Duodenal mucosa (tissue), 2 donors: Measurements from ENCODE around the gene USP13.

Source experiments
- H3K27ac ChIP-seq: one replicate; pipeline ENCODE4 v1.7.0; 2013; ENCODE audit warnings: low read depth, low read length
- H3K27me3 ChIP-seq, 2 donors: one replicate each; pipeline ENCODE4 v1.7.0; 2013; ENCODE audit warnings: low read length in 2 of 2, control low read depth in 1 of 2; ENCODE audit not compliant: insufficient read depth in 2 of 2, control insufficient read depth in 1 of 2
- H3K36me3 ChIP-seq, 2 donors: one replicate each; pipeline ENCODE4 v1.7.0; 2013; ENCODE audit warnings: low read length in 2 of 2, control low read depth in 1 of 2; ENCODE audit not compliant: insufficient read depth in 2 of 2, control insufficient read depth in 1 of 2
- H3K4me1 ChIP-seq, 2 donors: one replicate each; pipeline ENCODE4 v1.7.0; 2013; ENCODE audit warnings: low read length in 2 of 2, control low read depth in 1 of 2; ENCODE audit not compliant: insufficient read depth in 2 of 2, control insufficient read depth in 1 of 2
- H3K4me3 ChIP-seq, 2 donors: one replicate each; pipeline ENCODE4 v1.7.0; 2013; ENCODE audit warnings: low read length in 2 of 2, low read depth in 1 of 2
- H3K9ac ChIP-seq, 2 donors: one replicate each; pipeline ENCODE4 v1.7.0; 2013; ENCODE audit warnings: low read length in 2 of 2, low read depth in 1 of 2
- H3K9me3 ChIP-seq, 2 donors: one replicate each; pipeline ENCODE4 v1.7.0; 2013; ENCODE audit warnings: low read length in 2 of 2, control low read depth in 1 of 2; ENCODE audit not compliant: control insufficient read depth in 1 of 2

The USP13 gene

GRCh38 chr3:179744667-179745066 is 91.8 kb downstream of the USP13 start:
- no peak overlapping the region for H3K4me3 ChIP-seq
- H3K27ac ChIP-seq, result no peak overlapping the region
- no peaks in the 10 kb centered on the region for H3K9me3 ChIP-seq
- H3K9ac ChIP-seq, result no peak overlapping the region
- H3K4me1 ChIP-seq, result no peaks in the 10 kb centered on the region
- peaks cover 0 to 4% of the 10 kb centered on the region in 2 donors for H3K36me3 ChIP-seq
- H3K27me3 ChIP-seq, result no peaks in the 10 kb centered on the region

GRCh38 chr3:179745079-179745478 is 92.2 kb downstream of the USP13 start:
- Histone ChIP-seq H3K27ac (no peak overlapping the region), H3K4me3 (no peak overlapping the region), H3K9ac (no peak overlapping the region), H3K9me3 (no peaks in the 10 kb centered on the region), H3K27me3 (no peaks in the 10 kb centered on the region), H3K36me3 (peaks cover 0 to 4% of the 10 kb centered on the region in 2 donors), H3K4me1 (no peaks in the 10 kb centered on the region)

- no peaks in the 10 kb centered on the region for H3K27me3 ChIP-seq
- H3K9ac ChIP-seq, result no peak overlapping the region
- no peak overlapping the region for H3K4me3 ChIP-seq
- H3K4me1 ChIP-seq, result no peaks in the 10 kb centered on the region
- H3K27ac ChIP-seq, result no peak overlapping the region
- H3K9me3 ChIP-seq, result no peaks in the 10 kb centered on the region
- H3K36me3 ChIP-seq, result peaks cover 0 to 4% of the 10 kb centered on the region in 2 donors
Measured at GRCh38 chr3:179745716-179746115, 92.9 kb downstream of the USP13 start.

- Histone ChIP-seq H3K9ac (no peak overlapping the region), H3K27ac (no peak overlapping the region), H3K4me1 (no peaks in the 10 kb centered on the region), H3K27me3 (no peaks in the 10 kb centered on the region), H3K4me3 (no peak overlapping the region), H3K36me3 (peaks cover 0 to 4% of the 10 kb centered on the region in 2 donors), H3K9me3 (no peaks in the 10 kb centered on the region)
Measured at GRCh38 chr3:179750720-179751328, 98.0 kb downstream of the USP13 start.

- Histone ChIP-seq H3K27me3 (no peaks in the 10 kb centered on the region), H3K27ac (no peak overlapping the region), H3K4me1 (no peaks in the 10 kb centered on the region), H3K9ac (no peak overlapping the region), H3K4me3 (no peak overlapping the region), H3K9me3 (no peaks in the 10 kb centered on the region), H3K36me3 (peaks cover 5 to 6% of the 10 kb centered on the region in 2 donors)
Measured at GRCh38 chr3:179760944-179761343, 108.1 kb downstream of the USP13 start.

GRCh38 chr3:179765396-179765795 is 112.6 kb downstream of the USP13 start:
- no peaks in the 10 kb centered on the region for H3K27me3 ChIP-seq
- H3K9me3 ChIP-seq, result no peaks in the 10 kb centered on the region
- peaks cover 9 to 12% of the 10 kb centered on the region in 2 donors for H3K36me3 ChIP-seq
- H3K4me1 ChIP-seq, result no peaks in the 10 kb centered on the region
- H3K9ac ChIP-seq, result no peak overlapping the region
- no peak overlapping the region for H3K27ac ChIP-seq
- no peak overlapping the region for H3K4me3 ChIP-seq

- Histone ChIP-seq H3K4me3 (no peak overlapping the region), H3K4me1 (no peaks in the 10 kb centered on the region), H3K27me3 (no peaks in the 10 kb centered on the region), H3K9me3 (no peaks in the 10 kb centered on the region), H3K9ac (no peak overlapping the region), H3K27ac (no peak overlapping the region), H3K36me3 (peaks cover 7 to 9% of the 10 kb centered on the region in 2 donors)
Measured at GRCh38 chr3:179766416-179767133, 113.7 kb downstream of the USP13 start.

GRCh38 chr3:179768080-179768479 is 115.2 kb downstream of the USP13 start:
- Histone ChIP-seq H3K4me3 (no peak overlapping the region), H3K27me3 (no peaks in the 10 kb centered on the region), H3K36me3 (peaks cover 7 to 9% of the 10 kb centered on the region in 2 donors), H3K9ac (no peak overlapping the region), H3K4me1 (no peaks in the 10 kb centered on the region), H3K9me3 (no peaks in the 10 kb centered on the region), H3K27ac (no peak overlapping the region)

- Histone ChIP-seq H3K9me3 (no peaks in the 10 kb centered on the region), H3K36me3 (peaks cover 7 to 9% of the 10 kb centered on the region in 2 donors), H3K4me3 (no peak overlapping the region), H3K9ac (no peak overlapping the region), H3K4me1 (no peaks in the 10 kb centered on the region), H3K27ac (no peak overlapping the region), H3K27me3 (no peaks in the 10 kb centered on the region)
Measured at GRCh38 chr3:179769411-179770247, 116.8 kb downstream of the USP13 start.

- peaks cover 0 to 2% of the 10 kb centered on the region in 2 donors for H3K36me3 ChIP-seq
- no peaks in the 10 kb centered on the region for H3K4me1 ChIP-seq
- H3K27me3 ChIP-seq, result no peaks in the 10 kb centered on the region
- H3K9ac ChIP-seq, result no peak overlapping the region
- no peak overlapping the region for H3K4me3 ChIP-seq
- H3K27ac ChIP-seq, result no peak overlapping the region
- H3K9me3 ChIP-seq, result no peaks in the 10 kb centered on the region
Measured at GRCh38 chr3:179771797-179772196, 119.0 kb downstream of the USP13 start.
